Hepatocyte (in vitro differentiated cells): ENCODE data around the gene RASD2.

Experiments used
- EZH2 ChIP-seq: fragments of 200-600 bp; sonication (generic); IDR thresholded peaks from 2 replicates; pipeline ENCODE4 v1.6.1; 2016; ENCODE audit warnings: antibody characterized with exemption, mild to moderate bottlenecking, borderline replicate concordance
- TF ChIP-seq, protein P1 (sequence below): fragments of 200-600 bp; sonication (generic); IDR thresholded peaks from 2 replicates; pipeline ENCODE4 v1.5.1; 2016; ENCODE audit warnings: antibody characterized with exemption, mild to moderate bottlenecking; ENCODE audit not compliant: poor library complexity

DNA sequence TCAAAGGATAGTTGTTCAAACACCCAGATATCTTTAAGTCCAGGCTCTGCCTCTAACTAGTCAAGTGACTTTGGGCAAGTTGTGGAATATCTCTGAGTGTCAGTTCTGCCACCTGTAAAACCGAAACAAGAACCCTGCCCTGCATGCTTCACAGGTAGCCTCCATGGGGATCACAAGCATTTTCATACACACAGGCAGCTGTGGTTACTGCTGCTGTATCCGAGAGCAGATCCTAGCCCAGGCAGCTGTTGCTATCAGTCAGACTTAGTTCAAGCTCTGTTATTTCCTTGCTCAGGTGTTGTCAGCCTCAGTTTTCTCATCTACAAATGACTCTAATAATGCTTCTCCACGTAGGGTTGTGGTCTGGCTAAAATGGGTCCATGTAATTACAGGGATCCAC is 6.5 kb upstream of the RASD2 start:
- TF ChIP-seq, protein P1, sequence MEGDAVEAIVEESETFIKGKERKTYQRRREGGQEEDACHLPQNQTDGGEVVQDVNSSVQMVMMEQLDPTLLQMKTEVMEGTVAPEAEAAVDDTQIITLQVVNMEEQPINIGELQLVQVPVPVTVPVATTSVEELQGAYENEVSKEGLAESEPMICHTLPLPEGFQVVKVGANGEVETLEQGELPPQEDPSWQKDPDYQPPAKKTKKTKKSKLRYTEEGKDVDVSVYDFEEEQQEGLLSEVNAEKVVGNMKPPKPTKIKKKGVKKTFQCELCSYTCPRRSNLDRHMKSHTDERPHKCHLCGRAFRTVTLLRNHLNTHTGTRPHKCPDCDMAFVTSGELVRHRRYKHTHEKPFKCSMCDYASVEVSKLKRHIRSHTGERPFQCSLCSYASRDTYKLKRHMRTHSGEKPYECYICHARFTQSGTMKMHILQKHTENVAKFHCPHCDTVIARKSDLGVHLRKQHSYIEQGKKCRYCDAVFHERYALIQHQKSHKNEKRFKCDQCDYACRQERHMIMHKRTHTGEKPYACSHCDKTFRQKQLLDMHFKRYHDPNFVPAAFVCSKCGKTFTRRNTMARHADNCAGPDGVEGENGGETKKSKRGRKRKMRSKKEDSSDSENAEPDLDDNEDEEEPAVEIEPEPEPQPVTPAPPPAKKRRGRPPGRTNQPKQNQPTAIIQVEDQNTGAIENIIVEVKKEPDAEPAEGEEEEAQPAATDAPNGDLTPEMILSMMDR, result no peak
- no peak for TF ChIP-seq EZH2
